GM23248 (cell line): Measurements from ENCODE around the gene C1RL.

Experiments used
- EZH2 ChIP-seq: fragments of 200-600 bp; sonication (generic); IDR thresholded peaks from 2 replicates; pipeline ENCODE4 v1.6.1; 2018; ENCODE audit warnings: antibody characterized with exemption, mild to moderate bottlenecking; ENCODE audit not compliant: insufficient read depth, poor library complexity, severe bottlenecking
- EZH2phosphoT487 ChIP-seq: fragments of 200-600 bp; sonication (generic); IDR thresholded peaks from 2 replicates; pipeline ENCODE4 v1.6.1; 2018; ENCODE audit warnings: antibody characterized with exemption, moderate library complexity, mild to moderate bottlenecking, low read depth; ENCODE audit not compliant: insufficient read depth

DNA sequence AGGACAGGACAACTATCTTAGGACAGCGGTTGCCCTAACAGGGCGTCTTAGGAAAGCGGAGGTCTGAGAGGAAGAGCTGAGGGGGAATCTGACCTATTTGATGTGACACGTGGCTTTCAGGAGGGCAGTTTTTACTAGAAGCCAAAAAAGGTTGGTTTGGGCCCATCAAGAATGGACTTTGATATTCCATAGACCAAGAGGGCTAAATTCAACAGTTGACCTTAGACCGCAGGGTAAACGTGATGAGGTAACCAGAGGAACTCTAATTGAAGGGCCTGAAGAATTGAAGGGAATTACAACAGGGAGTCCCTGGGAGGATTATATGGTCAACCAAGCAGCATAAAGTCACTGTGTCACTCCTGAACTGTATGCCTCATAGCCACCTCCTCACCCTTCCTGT is 37.0 kb downstream of the C1RL start:
- TF ChIP-seq EZH2 (no peak), EZH2phosphoT487 (no peak)
